CD14-positive monocyte (primary cell): Measurements from ENCODE around the gene MTCH1. TPM values are rescaled to one million over a fixed set of nuclear protein-coding genes. Genes with fewer than 3 reads are reported as not detected.

Source experiments
- DNase-seq, 3 donors: peaks; one replicate each; pipeline ENCODE4 v3.0.0-alpha.2; 2011 to 2022
- H2AFZ ChIP-seq: 2 replicates; pipeline ENCODE4 v1.6.0; 2012; ENCODE audit warnings: mild to moderate bottlenecking, low read depth, low read length, inconsistent platforms; ENCODE audit not compliant: insufficient read depth, poor library complexity, severe bottlenecking
- H3K27ac ChIP-seq, 2 donors: 1 replicate in 1 of 2; 2 replicates in 1 of 2; pipeline ENCODE4 v1.5.1; 2012 to 2013; ENCODE audit warnings: low read length in 2 of 2, control low read depth in 1 of 2, inconsistent platforms in 1 of 2, low read depth in 1 of 2, mild to moderate bottlenecking in 1 of 2
- H3K27me3 ChIP-seq, 2 donors: one replicate each; pipeline versions ENCODE4 v1.6.0 to v1.6.1; 2011 to 2013; ENCODE audit warnings: low read length in 2 of 2; ENCODE audit not compliant: control insufficient read depth in 2 of 2, insufficient read depth in 2 of 2
- H3K36me3 ChIP-seq, 2 donors: replicated peaks in 1 of 2; 1 replicate in 1 of 2; 2 replicates in 1 of 2; pipeline versions ENCODE4 v1.5.1 to v1.6.1; 2012 to 2013; ENCODE audit warnings: low read length in 2 of 2, control low read depth in 1 of 2, inconsistent platforms in 1 of 2, mild to moderate bottlenecking in 1 of 2; ENCODE audit not compliant: insufficient read depth in 2 of 2, control insufficient read depth in 1 of 2
- H3K4me1 ChIP-seq, 2 donors: 1 replicate in 1 of 2; 2 replicates in 1 of 2; pipeline versions ENCODE4 v1.5.1 to v1.6.1; 2012 to 2013; ENCODE audit warnings: low read length in 2 of 2, control low read depth in 1 of 2, inconsistent platforms in 1 of 2, mild to moderate bottlenecking in 1 of 2, moderate library complexity in 1 of 2; ENCODE audit not compliant: insufficient read depth in 2 of 2, control insufficient read depth in 1 of 2
- H3K4me2 ChIP-seq: replicated peaks from 2 replicates; pipeline ENCODE3; 2012; ENCODE audit warnings: low read length, moderate library complexity, mild to moderate bottlenecking; ENCODE audit not compliant: poor library complexity, severe bottlenecking; ENCODE audit errors: extremely low read depth
- H3K4me3 ChIP-seq, 3 experiments: fragments of 200-600 bp in 1 of 3; sonication (generic) in 1 of 3; replicated peaks in 1 of 3; 1 replicate in 2 of 3; 2 replicates in 1 of 3; pipeline ENCODE4 v1.5.1; 2011 to 2013; ENCODE audit warnings: low read length in 3 of 3, mild to moderate bottlenecking in 3 of 3, control low read depth in 2 of 3, low read depth in 2 of 3, inconsistent platforms in 1 of 3, moderate library complexity in 1 of 3
- H3K79me2 ChIP-seq: 2 replicates; pipeline ENCODE4 v1.6.0; 2012; ENCODE audit warnings: mild to moderate bottlenecking, control low read depth, inconsistent platforms, low read length, moderate library complexity; ENCODE audit not compliant: insufficient read depth
- H3K9ac ChIP-seq: 2 replicates; pipeline ENCODE4 v1.6.0; 2017; ENCODE audit warnings: low read length, mild to moderate bottlenecking; ENCODE audit not compliant: insufficient read depth, poor library complexity, severe bottlenecking
- H3K9me3 ChIP-seq, 2 donors: replicated peaks in 1 of 2; 1 replicate in 1 of 2; 2 replicates in 1 of 2; pipeline versions ENCODE4 v1.5.1 to v1.6.1; 2012 to 2013; ENCODE audit warnings: low read length in 2 of 2, control low read depth in 1 of 2; ENCODE audit not compliant: control insufficient read depth in 1 of 2, insufficient read depth in 1 of 2
- H4K20me1 ChIP-seq: 2 replicates; pipeline ENCODE4 v1.6.0; 2012; ENCODE audit warnings: mild to moderate bottlenecking, low read length, control low read depth, moderate library complexity; ENCODE audit not compliant: insufficient read depth
- H3K27ac Mint-ChIP-seq, 7 donors: one replicate each; pipeline ENCODE4 v1.8.0; 2020; ENCODE audit warnings: mild to moderate bottlenecking in 7 of 7, mixed read lengths in 7 of 7, moderate library complexity in 6 of 7, inconsistent platforms in 2 of 7
- H3K27me3 Mint-ChIP-seq, 3 donors: one replicate each; pipeline ENCODE4 v1.8.0; 2021 to 2022; ENCODE audit warnings: low read depth in 3 of 3, mild to moderate bottlenecking in 3 of 3, mixed read lengths in 3 of 3, moderate library complexity in 3 of 3, inconsistent platforms in 1 of 3
- H3K36me3 Mint-ChIP-seq, 2 donors: one replicate each; pipeline ENCODE4 v1.8.0; 2020; ENCODE audit warnings: mixed read lengths in 2 of 2, inconsistent platforms in 1 of 2, mild to moderate bottlenecking in 1 of 2
- H3K4me1 Mint-ChIP-seq: one replicate; pipeline ENCODE4 v1.8.0; 2020; ENCODE audit warnings: mild to moderate bottlenecking, mixed read lengths
- H3K4me3 Mint-ChIP-seq, 2 donors: one replicate each; pipeline ENCODE4 v1.8.0; 2020; ENCODE audit warnings: mild to moderate bottlenecking in 2 of 2, mixed read lengths in 2 of 2, moderate library complexity in 1 of 2
- H3K9me3 Mint-ChIP-seq, 7 donors: one replicate each; pipeline ENCODE4 v1.8.0; 2020 to 2022; ENCODE audit warnings: mixed read lengths in 7 of 7, mild to moderate bottlenecking in 6 of 7, moderate library complexity in 6 of 7, inconsistent platforms in 2 of 7
- CTCF ChIP-seq: fragments of 200-600 bp; IDR thresholded peaks from one replicate; pipeline ENCODE4 v1.8.0; 2022; ENCODE audit warnings: antibody characterized with exemption, mild to moderate bottlenecking
- WGBS: methylation state at CpG from one replicate; pipeline ENCODE4 v1.1.5; 2013; ENCODE audit warnings: missing lambda C conversion rate; ENCODE audit not compliant: insufficient coverage; 5-methylcytosine and 5-hydroxymethylcytosine counted together
- intact Hi-C, 2 donors: fragments of 100-400 bp; cut with micrococcal nuclease; formaldehyde crosslinking; loops; one replicate each; pipeline versions ENCODE4 v1.15.0 to v1.15.1; 2023
- polyA plus RNA-seq, 3 donors: library from polyadenylated mRNA; depleted of rRNA in 1 of 3; unstranded in 2 of 3; stranded (reverse) in 1 of 3; fragments of 300-500 nt in 2 of 3; fragments of >200 nt in 1 of 3; fragmentation: Illumina TruSeq in 2 of 3; gene quantifications; 1 replicate in 2 of 3; 2 replicates in 1 of 3; pipeline ENCODE4 v1.2.3, GENCODE V29; 2012 to 2021

Gene MTCH1
- polyA plus RNA-seq, 3 donors: 111 to 118 (median 111) TPM

- Histone ChIP-seq H3K4me2 (no peak overlapping the region), H3K4me3 (no peak overlapping the region), H3K36me3 (peaks cover 26 to 44% of the 10 kb centered on the region in 2 donors), H3K9me3 (no peaks in the 10 kb centered on the region), H2AFZ (no peak overlapping the region), H3K79me2 (no peaks in the 10 kb centered on the region), H3K27ac (no peak overlapping the region), H4K20me1 (no peaks in the 10 kb centered on the region), H3K9ac (no peak overlapping the region), H3K27me3 (no peaks in the 10 kb centered on the region), H3K4me1 (no peaks in the 10 kb centered on the region)
- peaks cover 4 to 6% (median 4%) of the 10 kb centered on the region in 3 donors for H3K27me3 Mint-ChIP-seq
- no peak for TF ChIP-seq CTCF
- no peak overlapping the region for H3K27ac Mint-ChIP-seq
- intact Hi-C loops: no loop called here
- H3K4me3 Mint-ChIP-seq: no peak overlapping the region
- WGBS: 96% methylated on average over 7 of the region's 13 CpGs
- peaks cover 46 to 50% of the 10 kb centered on the region in 2 donors for H3K36me3 Mint-ChIP-seq
- no peak for DNase-seq
- no peaks in the 10 kb centered on the region for H3K9me3 Mint-ChIP-seq
- H3K4me1 Mint-ChIP-seq: no peaks in the 10 kb centered on the region
Measured at GRCh38 chr6:36927691-36928546, 58.1 kb downstream of the MTCH1 start.

GRCh38 chr6:36926708-36927513 lies 59.1 kb downstream of the MTCH1 start:
- H3K9ac ChIP-seq: no peak overlapping the region
- no peak for TF ChIP-seq CTCF
- H3K27me3 ChIP-seq: no peaks in the 10 kb centered on the region
- H3K27ac ChIP-seq: no peak overlapping the region
- Mint-ChIP-seq H3K4me1 (no peaks in the 10 kb centered on the region), H3K9me3 (no peaks in the 10 kb centered on the region), H3K27me3 (peaks cover 2 to 6% (median 4%) of the 10 kb centered on the region in 3 donors), H3K36me3 (peaks cover 54 to 55% of the 10 kb centered on the region in 2 donors), H3K4me3 (no peak overlapping the region), H3K27ac (no peak overlapping the region)
- no peak for DNase-seq
- intact Hi-C loops: no loop called here
- no peaks in the 10 kb centered on the region for H4K20me1 ChIP-seq
- 100% methylated on average over 1 of the region's 10 CpGs for WGBS
- H2AFZ ChIP-seq: no peak overlapping the region
- no peaks in the 10 kb centered on the region for H3K79me2 ChIP-seq
- no peak overlapping the region for H3K4me2 ChIP-seq
- no peaks in the 10 kb centered on the region for H3K4me1 ChIP-seq
- H3K4me3 ChIP-seq: no peak overlapping the region
- peaks cover 34 to 54% of the 10 kb centered on the region in 2 donors for H3K36me3 ChIP-seq
- H3K9me3 ChIP-seq: no peaks in the 10 kb centered on the region
